ENCODE data around the gene CCDC88A.

CCDC88A gene

DNA sequence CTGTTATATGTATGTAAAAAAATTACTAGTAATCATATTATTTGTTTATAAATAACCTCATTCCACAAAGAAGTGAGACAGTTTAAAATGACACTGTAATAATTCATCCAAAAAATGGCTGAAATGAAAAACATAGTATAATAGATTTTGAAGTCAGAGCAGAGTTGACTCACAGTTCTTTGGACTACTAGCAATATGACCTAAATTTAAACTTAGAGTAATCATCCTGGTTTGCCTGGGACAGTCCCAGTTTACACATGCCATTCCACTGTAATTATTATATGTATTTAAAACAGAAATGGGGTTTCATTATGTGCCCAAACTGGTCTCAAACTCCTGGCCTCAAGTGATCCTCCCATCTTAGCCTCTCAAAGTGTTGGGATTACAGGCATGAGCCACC lies 48.3 kb downstream of the CCDC88A start:
- H3K4me3 ChIP-seq (ENCODE audit: low read depth, low read length) = no peak overlapping the region
- TF ChIP-seq, protein P1, sequence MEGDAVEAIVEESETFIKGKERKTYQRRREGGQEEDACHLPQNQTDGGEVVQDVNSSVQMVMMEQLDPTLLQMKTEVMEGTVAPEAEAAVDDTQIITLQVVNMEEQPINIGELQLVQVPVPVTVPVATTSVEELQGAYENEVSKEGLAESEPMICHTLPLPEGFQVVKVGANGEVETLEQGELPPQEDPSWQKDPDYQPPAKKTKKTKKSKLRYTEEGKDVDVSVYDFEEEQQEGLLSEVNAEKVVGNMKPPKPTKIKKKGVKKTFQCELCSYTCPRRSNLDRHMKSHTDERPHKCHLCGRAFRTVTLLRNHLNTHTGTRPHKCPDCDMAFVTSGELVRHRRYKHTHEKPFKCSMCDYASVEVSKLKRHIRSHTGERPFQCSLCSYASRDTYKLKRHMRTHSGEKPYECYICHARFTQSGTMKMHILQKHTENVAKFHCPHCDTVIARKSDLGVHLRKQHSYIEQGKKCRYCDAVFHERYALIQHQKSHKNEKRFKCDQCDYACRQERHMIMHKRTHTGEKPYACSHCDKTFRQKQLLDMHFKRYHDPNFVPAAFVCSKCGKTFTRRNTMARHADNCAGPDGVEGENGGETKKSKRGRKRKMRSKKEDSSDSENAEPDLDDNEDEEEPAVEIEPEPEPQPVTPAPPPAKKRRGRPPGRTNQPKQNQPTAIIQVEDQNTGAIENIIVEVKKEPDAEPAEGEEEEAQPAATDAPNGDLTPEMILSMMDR (IDR thresholded peaks at IDR 0.05; ENCODE audit: borderline replicate concordance, insufficient read depth, low read depth, low read length) = no peak

DNA sequence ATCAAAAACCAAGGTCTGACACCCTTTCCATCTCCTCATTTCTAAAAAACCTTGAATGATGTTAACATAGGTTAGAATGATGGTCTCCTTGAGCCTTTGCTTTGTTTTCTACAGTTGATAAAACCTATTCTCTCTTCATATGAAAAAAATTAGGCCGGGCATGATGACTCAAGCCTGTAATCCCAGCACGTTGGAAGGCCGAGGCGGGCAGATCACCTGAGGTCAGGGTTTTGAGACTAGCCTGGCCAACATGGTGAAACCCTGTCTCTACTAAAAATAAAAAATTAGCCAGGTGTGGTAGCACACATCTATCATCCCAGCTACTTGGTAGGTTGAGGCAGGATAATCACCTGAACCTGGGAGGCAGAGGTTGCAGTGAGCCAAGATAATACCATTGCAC lies 49.4 kb downstream of the CCDC88A start:
- no peak overlapping the region for H3K4me3 ChIP-seq (ENCODE audit: low read depth, low read length)
- TF ChIP-seq, protein P1 (IDR thresholded peaks at IDR 0.05; ENCODE audit: borderline replicate concordance, insufficient read depth, low read depth, low read length) = no peak

DNA sequence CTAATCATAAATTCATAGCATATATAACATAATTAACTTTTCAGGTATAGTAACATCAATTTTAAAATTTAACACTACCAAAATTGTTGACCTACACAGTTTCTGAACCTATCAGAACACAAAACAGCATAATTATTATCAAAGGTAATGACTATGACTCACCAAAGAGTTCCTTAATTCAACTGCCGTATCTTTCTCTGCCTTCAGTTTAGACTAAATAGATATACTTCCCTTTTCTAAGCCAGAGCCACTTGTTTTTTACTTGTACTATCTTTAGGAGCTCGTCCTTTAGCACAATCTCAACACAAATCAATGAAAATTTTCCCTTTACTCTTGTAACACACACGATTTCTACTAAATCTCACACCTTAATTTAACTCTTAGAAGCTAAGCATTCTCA lies 54.4 kb downstream of the CCDC88A start:
- TF ChIP-seq, protein P1 (IDR thresholded peaks at IDR 0.05; ENCODE audit: borderline replicate concordance, insufficient read depth, low read depth, low read length) = no peak
- no peak overlapping the region for H3K4me3 ChIP-seq (ENCODE audit: low read depth, low read length)

DNA sequence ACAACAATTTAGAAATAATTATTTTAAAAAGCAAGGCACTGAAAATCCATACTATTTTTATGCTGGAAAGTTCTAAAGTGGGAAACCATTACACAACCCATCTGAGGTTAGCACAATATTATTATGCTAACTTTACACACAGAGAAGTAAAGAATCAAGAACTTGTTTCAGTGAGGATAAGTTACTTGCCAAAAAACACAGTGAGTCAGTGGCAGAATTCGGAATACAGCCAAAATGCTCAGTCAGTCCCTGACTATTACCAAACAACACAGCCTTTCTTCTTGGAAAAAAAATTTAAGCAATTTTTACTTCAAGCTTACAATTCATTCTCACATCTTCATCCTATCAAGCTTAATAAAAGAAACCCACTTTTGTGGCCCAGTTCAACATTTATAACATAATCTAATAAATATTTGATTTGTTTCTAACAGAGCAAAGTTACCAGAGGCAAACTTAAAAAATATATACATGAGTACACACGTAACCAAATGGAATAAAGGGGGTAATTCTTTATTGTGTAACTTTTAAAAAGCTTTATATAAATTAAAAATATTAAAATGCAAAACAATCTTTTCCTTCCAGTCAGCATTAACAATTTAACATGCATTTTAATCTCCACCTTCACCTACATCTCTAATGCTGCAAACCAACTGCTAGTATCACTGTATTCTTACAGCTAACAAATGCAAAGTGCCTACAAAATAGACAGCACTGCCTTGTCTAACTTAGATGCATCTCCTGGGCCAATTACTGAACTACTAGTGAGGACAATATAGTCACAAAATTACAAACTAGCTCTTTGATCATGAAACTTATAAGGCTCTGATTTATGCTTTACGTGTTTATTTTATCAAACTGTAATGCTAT lies 55.2 kb downstream of the CCDC88A start:
- no peak overlapping the region for H3K4me3 ChIP-seq (ENCODE audit: low read depth, low read length)
- TF ChIP-seq, protein P1 (IDR thresholded peaks at IDR 0.05; ENCODE audit: borderline replicate concordance, insufficient read depth, low read depth, low read length) = no peak

DNA sequence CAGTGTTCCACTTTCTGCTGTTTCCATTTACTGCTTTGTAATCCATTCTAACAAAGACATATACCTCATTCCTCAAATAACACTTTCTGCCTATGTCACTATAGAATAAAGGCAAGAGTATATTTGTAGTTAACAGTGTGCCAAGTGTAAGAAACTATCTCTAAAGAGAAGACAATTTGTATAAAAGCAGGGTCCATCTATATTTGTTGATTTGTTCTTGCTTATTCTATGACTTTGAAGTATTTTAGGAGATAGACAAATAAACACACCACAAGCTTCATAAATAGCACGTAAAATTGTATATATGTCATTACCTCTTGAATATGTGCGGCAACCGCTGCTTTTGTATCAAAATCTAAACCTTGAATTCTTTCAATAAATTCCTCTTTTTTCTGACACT lies 56.0 kb downstream of the CCDC88A start:
- no peak overlapping the region for H3K4me3 ChIP-seq (ENCODE audit: low read depth, low read length)
- TF ChIP-seq, protein P1 (IDR thresholded peaks at IDR 0.05; ENCODE audit: borderline replicate concordance, insufficient read depth, low read depth, low read length) = no peak

DNA sequence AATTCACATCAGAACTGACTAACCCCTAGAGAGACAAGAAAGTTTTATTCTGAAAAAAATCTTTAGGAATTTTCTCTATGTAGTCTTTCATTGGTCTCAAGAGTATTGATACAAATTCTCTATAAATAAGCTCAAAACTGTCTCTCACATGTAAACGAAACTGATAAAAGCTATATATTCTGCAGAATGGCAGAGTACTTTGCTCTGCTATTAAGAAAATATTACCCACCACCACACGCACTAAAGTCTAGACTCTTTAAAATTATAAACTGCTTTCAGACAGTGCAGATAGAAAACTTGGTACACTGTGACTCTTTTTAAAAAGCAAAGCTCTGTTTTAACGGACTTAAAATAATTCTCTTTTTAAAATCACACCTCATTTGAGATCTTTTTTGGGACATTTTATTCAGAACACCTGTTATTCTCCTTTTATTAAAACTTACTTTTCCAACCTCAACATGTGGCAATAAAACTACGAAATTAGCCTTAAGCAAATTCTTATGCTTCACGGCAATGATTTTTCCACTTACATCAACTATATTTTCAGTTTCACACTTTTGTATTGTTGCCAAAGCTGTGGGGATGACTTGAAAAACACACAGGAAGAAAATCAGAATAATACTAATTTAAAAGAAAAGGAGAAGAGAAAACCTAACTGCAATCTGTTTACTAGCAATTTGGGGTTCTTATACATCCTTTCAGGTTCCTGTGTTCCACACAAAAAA lies 58.0 kb downstream of the CCDC88A start:
- no peak overlapping the region for H3K4me3 ChIP-seq (ENCODE audit: low read depth, low read length)
- TF ChIP-seq, protein P1 (IDR thresholded peaks at IDR 0.05; ENCODE audit: borderline replicate concordance, insufficient read depth, low read depth, low read length) = no peak

Data from GM12875 (cell line).